Gastroesophageal sphincter (tissue), 4 donors: Measurements from ENCODE around the gene MIA2. TPM values are rescaled to one million over a fixed set of nuclear protein-coding genes. Genes with fewer than 3 reads are reported as not detected.

Source experiments
- ATAC-seq: fragments of 150-250 bp; one replicate; pipeline ENCODE4 v1.9.1; 2016; ENCODE audit warnings: mild to moderate bottlenecking, moderate library complexity
- H3K27ac ChIP-seq, 4 donors: fragments of 200-600 bp; sonication (generic) in 3 of 4; 1 replicate in 3 of 4; 2 replicates in 1 of 4; pipeline ENCODE4 v1.5.1; 2016 to 2019
- H3K27me3 ChIP-seq: fragments of 200-600 bp; sonication (generic); one replicate; pipeline ENCODE4 v1.5.1; 2019
- H3K36me3 ChIP-seq, 2 donors: fragments of 200-600 bp; sonication (generic); one replicate each; pipeline ENCODE4 v1.5.1; 2019; ENCODE audit warnings: control low read depth in 1 of 2
- H3K4me1 ChIP-seq, 3 donors: fragments of 200-600 bp; sonication (generic); 1 replicate in 2 of 3; 2 replicates in 1 of 3; pipeline ENCODE4 v1.5.1; 2016 to 2019; ENCODE audit warnings: control low read depth in 2 of 3
- H3K4me3 ChIP-seq, 2 donors: fragments of 200-600 bp; sonication (generic); one replicate each; pipeline ENCODE4 v1.5.1; 2019; ENCODE audit warnings: mild to moderate bottlenecking in 1 of 2, moderate library complexity in 1 of 2
- H3K9me3 ChIP-seq, 3 donors: fragments of 200-600 bp; sonication (generic); one replicate each; pipeline ENCODE4 v1.5.1; 2017 to 2019; ENCODE audit warnings: control low read depth in 2 of 3
- CTCF ChIP-seq, 4 experiments: fragments of 200-600 bp in 2 of 4; fragments of 450-650 bp in 2 of 4; sonication (generic) in 1 of 4; IDR thresholded peaks; one replicate each; pipeline ENCODE4 v1.5.1; 2017 to 2019; ENCODE audit warnings: antibody characterized with exemption in 4 of 4, mild to moderate bottlenecking in 2 of 4, moderate library complexity in 2 of 4
- EP300 ChIP-seq: sonication (generic); formaldehyde crosslinking; IDR thresholded peaks from one replicate; pipeline ENCODE4 v1.6.1; 2017; ENCODE audit warnings: antibody characterized with exemption, mild to moderate bottlenecking
- POLR2A ChIP-seq, 2 donors: fragments of 450-650 bp; IDR thresholded peaks; one replicate each; pipeline ENCODE4 v1.6.1; 2017; ENCODE audit warnings: antibody characterized with exemption in 2 of 2, mild to moderate bottlenecking in 2 of 2, moderate library complexity in 1 of 2
- POLR2AphosphoS5 ChIP-seq: sonication (generic); formaldehyde crosslinking; IDR thresholded peaks from one replicate; pipeline ENCODE4 v1.6.1; 2017; ENCODE audit warnings: antibody characterized with exemption
- WGBS, 2 donors: methylation state at CpG; one replicate each; pipeline ENCODE4 v1.1.5; 2018; ENCODE audit warnings: low coverage in 1 of 2; 5-methylcytosine and 5-hydroxymethylcytosine counted together
- total RNA-seq, 4 donors: library from RNA; depleted of rRNA; stranded (reverse); fragments of >200 nt; gene quantifications; one replicate each; pipeline ENCODE4 v1.1.0, GENCODE V29; 2016

The MIA2 gene
- total RNA-seq, 4 donors from 2014 or later: 13.5 to 21.3 (median 16.3) TPM

GRCh38 chr14:39406560-39406959 lies 172.8 kb downstream of the MIA2 start:
- no peak overlapping the region for H3K27ac ChIP-seq
- no peak for TF ChIP-seq POLR2A (IDR thresholded peaks at IDR 0.05)
- TF ChIP-seq EP300: no peak
- no peak for TF ChIP-seq POLR2AphosphoS5
- TF ChIP-seq CTCF (IDR thresholded peaks at IDR 0.05): no peak
- no peak for ATAC-seq
- H3K9me3 ChIP-seq: no peaks in the 10 kb centered on the region
- WGBS, 2 donors: 50 to 57% methylated on average over 1 to 3 of the region's 3 CpGs
- H3K4me1 ChIP-seq: no peaks in the 10 kb centered on the region
- H3K27me3 ChIP-seq: no peaks in the 10 kb centered on the region
- peaks cover 0 to 2% of the 10 kb centered on the region in 2 donors for H3K36me3 ChIP-seq
- no peak overlapping the region for H3K4me3 ChIP-seq

- H3K4me3 ChIP-seq: no peak overlapping the region
- ATAC-seq: no peak
- peaks cover 0 to 10% (median 0%) of the 10 kb centered on the region in 3 donors for H3K9me3 ChIP-seq
- no peaks in the 10 kb centered on the region for H3K27me3 ChIP-seq
- WGBS, 2 donors: 100% methylated on average over 1 of the region's 1 CpG; no CpG with 5 or more reads in 1 of the 2 donors
- H3K36me3 ChIP-seq: peaks cover 0 to 3% of the 10 kb centered on the region in 2 donors
- peaks cover 0 to 18% (median 0%) of the 10 kb centered on the region in 3 donors for H3K4me1 ChIP-seq
- no peak overlapping the region for H3K27ac ChIP-seq
- no peak for TF ChIP-seq POLR2A (IDR thresholded peaks at IDR 0.05)
- TF ChIP-seq CTCF (IDR thresholded peaks at IDR 0.05): no peak
- TF ChIP-seq POLR2AphosphoS5: no peak
- no peak for TF ChIP-seq EP300
Measured at GRCh38 chr14:39416072-39416471, 182.4 kb downstream of the MIA2 start.

- no peak overlapping the region for H3K4me3 ChIP-seq
- H3K9me3 ChIP-seq: peaks cover 0 to 10% (median 0%) of the 10 kb centered on the region in 3 donors
- H3K36me3 ChIP-seq: peaks cover 0 to 3% of the 10 kb centered on the region in 2 donors
- TF ChIP-seq POLR2AphosphoS5: no peak
- TF ChIP-seq EP300: no peak
- TF ChIP-seq POLR2A (IDR thresholded peaks at IDR 0.05): no peak
- TF ChIP-seq CTCF (IDR thresholded peaks at IDR 0.05): no peak
- peaks cover 0 to 28% (median 0%) of the 10 kb centered on the region in 3 donors for H3K4me1 ChIP-seq
- WGBS, 2 donors: 100% methylated on average over 1 to 2 of the region's 2 CpGs
- H3K27me3 ChIP-seq: no peaks in the 10 kb centered on the region
- no peak for ATAC-seq
- no peak overlapping the region for H3K27ac ChIP-seq
Measured at GRCh38 chr14:39417014-39417413, 183.3 kb downstream of the MIA2 start.

GRCh38 chr14:39419272-39419671 lies 185.6 kb downstream of the MIA2 start:
- no peak overlapping the region for H3K4me3 ChIP-seq
- H3K27ac ChIP-seq: no peak overlapping the region
- no peak for ATAC-seq
- H3K27me3 ChIP-seq: no peaks in the 10 kb centered on the region
- peaks cover 0 to 10% (median 0%) of the 10 kb centered on the region in 3 donors for H3K9me3 ChIP-seq
- WGBS, 2 donors: 95 to 100% methylated on average over 1 of the region's 1 CpG
- H3K4me1 ChIP-seq: peaks cover 0 to 46% (median 0%) of the 10 kb centered on the region in 3 donors
- H3K36me3 ChIP-seq: peaks cover 0 to 3% of the 10 kb centered on the region in 2 donors
- TF ChIP-seq EP300 (no peak), CTCF (IDR thresholded peaks at IDR 0.05) (no peak), POLR2AphosphoS5 (no peak), POLR2A (IDR thresholded peaks at IDR 0.05) (no peak)

- Histone ChIP-seq H3K27me3 (no peaks in the 10 kb centered on the region), H3K4me3 (no peak overlapping the region), H3K27ac (no peak overlapping the region), H3K4me1 (peaks cover 3 to 69% (median 4%) of the 10 kb centered on the region in 3 donors), H3K9me3 (no peaks in the 10 kb centered on the region), H3K36me3 (no peaks in the 10 kb centered on the region)
- no peak for TF ChIP-seq EP300
- ATAC-seq: no peak
Measured at GRCh38 chr14:39422243-39422642, 188.5 kb downstream of the MIA2 start.
